ENCODE data around the gene PRRT1.
"Not testable (repeated sequence)": the region's sequence is repeated elsewhere in the genome, so short reads cannot be mapped to it uniquely, and the experiment has no call there.

PRRT1 gene

DNA sequence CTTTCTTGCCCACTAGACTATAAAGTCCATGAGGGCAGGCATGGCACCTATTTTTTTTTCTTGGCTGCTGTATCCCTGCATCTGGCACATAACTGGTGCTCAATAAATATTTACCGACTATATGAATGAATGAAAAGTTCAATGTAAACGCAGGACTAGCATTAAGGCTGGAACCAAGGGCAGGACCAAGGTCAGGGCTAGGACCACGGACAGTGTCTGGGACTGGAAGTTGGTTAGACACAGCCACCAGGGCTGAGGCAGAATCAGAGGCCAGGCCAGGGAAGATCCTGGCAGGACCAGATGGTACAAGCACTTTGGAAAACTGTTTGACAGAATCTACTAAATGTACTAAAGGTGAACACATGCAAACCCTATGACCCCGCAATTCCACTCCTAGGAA is 46.3 kb downstream of the PRRT1 start:
- no peak for DNase-seq (ENCODE audit: low read depth in 1 of 2, low spot score in 1 of 2)

GRCh38 chr6:32102255-32102654 is 49.5 kb downstream of the PRRT1 start:
- no peak for DNase-seq (ENCODE audit: low read depth in 1 of 2, low spot score in 1 of 2)

- not testable (repeated sequence) for DNase-seq (ENCODE audit: low read depth in 1 of 2, low spot score in 1 of 2)
Observed at GRCh38 chr6:32100251-32100650, 51.5 kb downstream of the PRRT1 start.
